ENCODE measurements around the gene QSER1. TPM values are rescaled to one million over a fixed set of nuclear protein-coding genes. Genes with fewer than 3 reads are reported as not detected.

Gene QSER1
- total and polyA plus RNA-seq, 9 of the 15 experiments (the other 6 are each of a cell fraction or from before 2014, with no cell fraction given): 5.8 to 33.6 (median 22.3) TPM

DNA sequence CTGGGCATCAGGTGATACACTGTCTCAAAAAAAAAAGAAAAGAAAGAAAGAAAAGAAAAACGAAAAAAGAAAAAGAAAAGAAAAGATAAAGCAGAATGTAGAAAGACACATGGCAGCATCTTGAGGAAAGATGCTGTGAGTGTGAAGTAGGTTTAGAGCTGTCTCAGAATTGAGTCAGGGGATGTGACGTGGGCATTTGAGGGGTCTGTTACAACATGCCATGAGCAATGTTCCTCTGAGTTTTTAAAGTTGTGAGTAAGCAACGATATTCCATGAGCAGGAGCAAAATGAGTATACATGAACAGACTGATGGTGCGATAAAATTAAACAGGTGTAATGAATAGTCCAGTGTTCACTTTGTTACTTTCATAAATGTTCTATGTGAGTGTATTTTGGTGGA, 11.3 kb upstream of the QSER1 start (continued):
- TF ChIP-seq GABPB1 (CRISPR knock-in tag; IDR thresholded peaks at IDR 0.05): no peak
- no peak for TF ChIP-seq YBX1 (IDR thresholded peaks at IDR 0.05)
- TF ChIP-seq RBFOX2 (IDR thresholded peaks at IDR 0.05; ENCODE audit: low read depth, low read length): no peak
- TF ChIP-seq KHSRP (IDR thresholded peaks at IDR 0.05): no peak
- TF ChIP-seq RAD51 (IDR thresholded peaks at IDR 0.05; ENCODE audit: borderline replicate concordance, low read depth): no peak
- TF ChIP-seq HCFC1 (IDR thresholded peaks at IDR 0.05; ENCODE audit: low read depth, low read length): no peak
- TF ChIP-seq, protein P1, sequence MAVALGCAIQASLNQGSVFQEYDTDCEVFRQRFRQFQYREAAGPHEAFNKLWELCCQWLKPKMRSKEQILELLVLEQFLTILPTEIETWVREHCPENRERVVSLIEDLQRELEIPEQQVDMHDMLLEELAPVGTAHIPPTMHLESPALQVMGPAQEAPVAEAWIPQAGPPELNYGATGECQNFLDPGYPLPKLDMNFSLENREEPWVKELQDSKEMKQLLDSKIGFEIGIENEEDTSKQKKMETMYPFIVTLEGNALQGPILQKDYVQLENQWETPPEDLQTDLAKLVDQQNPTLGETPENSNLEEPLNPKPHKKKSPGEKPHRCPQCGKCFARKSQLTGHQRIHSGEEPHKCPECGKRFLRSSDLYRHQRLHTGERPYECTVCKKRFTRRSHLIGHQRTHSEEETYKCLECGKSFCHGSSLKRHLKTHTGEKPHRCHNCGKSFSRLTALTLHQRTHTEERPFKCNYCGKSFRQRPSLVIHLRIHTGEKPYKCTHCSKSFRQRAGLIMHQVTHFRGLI (CRISPR knock-in tag; IDR thresholded peaks at IDR 0.05): no peak
- TF ChIP-seq CHCHD3 (CRISPR knock-in tag; IDR thresholded peaks at IDR 0.05): no peak
- TF ChIP-seq, protein P2, sequence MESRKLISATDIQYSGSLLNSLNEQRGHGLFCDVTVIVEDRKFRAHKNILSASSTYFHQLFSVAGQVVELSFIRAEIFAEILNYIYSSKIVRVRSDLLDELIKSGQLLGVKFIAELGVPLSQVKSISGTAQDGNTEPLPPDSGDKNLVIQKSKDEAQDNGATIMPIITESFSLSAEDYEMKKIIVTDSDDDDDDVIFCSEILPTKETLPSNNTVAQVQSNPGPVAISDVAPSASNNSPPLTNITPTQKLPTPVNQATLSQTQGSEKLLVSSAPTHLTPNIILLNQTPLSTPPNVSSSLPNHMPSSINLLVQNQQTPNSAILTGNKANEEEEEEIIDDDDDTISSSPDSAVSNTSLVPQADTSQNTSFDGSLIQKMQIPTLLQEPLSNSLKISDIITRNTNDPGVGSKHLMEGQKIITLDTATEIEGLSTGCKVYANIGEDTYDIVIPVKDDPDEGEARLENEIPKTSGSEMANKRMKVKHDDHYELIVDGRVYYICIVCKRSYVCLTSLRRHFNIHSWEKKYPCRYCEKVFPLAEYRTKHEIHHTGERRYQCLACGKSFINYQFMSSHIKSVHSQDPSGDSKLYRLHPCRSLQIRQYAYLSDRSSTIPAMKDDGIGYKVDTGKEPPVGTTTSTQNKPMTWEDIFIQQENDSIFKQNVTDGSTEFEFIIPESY (CRISPR knock-in tag; IDR thresholded peaks at IDR 0.05): no peak
- TF ChIP-seq, protein P3, sequence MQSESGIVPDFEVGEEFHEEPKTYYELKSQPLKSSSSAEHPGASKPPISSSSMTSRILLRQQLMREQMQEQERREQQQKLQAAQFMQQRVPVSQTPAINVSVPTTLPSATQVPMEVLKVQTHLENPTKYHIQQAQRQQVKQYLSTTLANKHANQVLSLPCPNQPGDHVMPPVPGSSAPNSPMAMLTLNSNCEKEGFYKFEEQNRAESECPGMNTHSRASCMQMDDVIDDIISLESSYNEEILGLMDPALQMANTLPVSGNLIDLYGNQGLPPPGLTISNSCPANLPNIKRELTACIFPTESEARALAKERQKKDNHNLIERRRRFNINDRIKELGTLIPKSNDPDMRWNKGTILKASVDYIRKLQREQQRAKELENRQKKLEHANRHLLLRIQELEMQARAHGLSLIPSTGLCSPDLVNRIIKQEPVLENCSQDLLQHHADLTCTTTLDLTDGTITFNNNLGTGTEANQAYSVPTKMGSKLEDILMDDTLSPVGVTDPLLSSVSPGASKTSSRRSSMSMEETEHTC (IDR thresholded peaks at IDR 0.05): no peak
- no peak for TF ChIP-seq POU5F1 (IDR thresholded peaks at IDR 0.05; ENCODE audit: borderline replicate concordance, low read depth, low read length, partially characterized antibody)
- TF ChIP-seq, protein P4, sequence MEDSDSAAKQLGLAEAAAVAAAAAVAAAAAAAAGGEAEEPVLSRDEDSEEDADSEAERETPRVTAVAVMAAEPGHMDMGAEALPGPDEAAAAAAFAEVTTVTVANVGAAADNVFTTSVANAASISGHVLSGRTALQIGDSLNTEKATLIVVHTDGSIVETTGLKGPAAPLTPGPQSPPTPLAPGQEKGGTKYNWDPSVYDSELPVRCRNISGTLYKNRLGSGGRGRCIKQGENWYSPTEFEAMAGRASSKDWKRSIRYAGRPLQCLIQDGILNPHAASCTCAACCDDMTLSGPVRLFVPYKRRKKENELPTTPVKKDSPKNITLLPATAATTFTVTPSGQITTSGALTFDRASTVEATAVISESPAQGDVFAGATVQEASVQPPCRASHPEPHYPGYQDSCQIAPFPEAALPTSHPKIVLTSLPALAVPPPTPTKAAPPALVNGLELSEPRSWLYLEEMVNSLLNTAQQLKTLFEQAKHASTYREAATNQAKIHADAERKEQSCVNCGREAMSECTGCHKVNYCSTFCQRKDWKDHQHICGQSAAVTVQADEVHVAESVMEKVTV (CRISPR knock-in tag; IDR thresholded peaks at IDR 0.05): no peak
- no peak for TF ChIP-seq ETS2 (tag; IDR thresholded peaks at IDR 0.05; ENCODE audit: borderline replicate concordance, poor library complexity, severe bottlenecking)
- TF ChIP-seq RBM25 (IDR thresholded peaks at IDR 0.05; ENCODE audit: low read depth, low read length, severe bottlenecking): no peak
